Activated T-cell treated with anti-CD3 and anti-CD28 coated beads, Interleukin-2, amount 50 U/mL, for 4 hours (primary cell): Measurements from ENCODE around the gene TRIM14. TPM values are rescaled to one million over a fixed set of nuclear protein-coding genes. Genes with fewer than 3 reads are reported as not detected.

Source experiments
- ATAC-seq, 2 donors: fragments of 200-7000 bp; cut with Tn5 transposase; one replicate each; pipeline ENCODE4 v1.10.0; 2021
- DNase-seq: peaks from one replicate; pipeline ENCODE4 v3.0.0-alpha.2; 2020
- H3K27me3 Mint-ChIP-seq: one replicate; pipeline ENCODE4 v1.8.0; 2021; ENCODE audit warnings: low read depth, mixed read lengths
- H3K36me3 Mint-ChIP-seq: one replicate; pipeline ENCODE4 v1.8.0; 2022; ENCODE audit warnings: mixed read lengths; ENCODE audit not compliant: insufficient read depth
- H3K4me1 Mint-ChIP-seq: one replicate; pipeline ENCODE4 v1.8.0; 2021; ENCODE audit warnings: low read depth, mixed read lengths
- H3K4me3 Mint-ChIP-seq: one replicate; pipeline ENCODE4 v1.8.0; 2021; ENCODE audit warnings: mild to moderate bottlenecking, moderate library complexity, mixed read lengths
- H3K9me3 Mint-ChIP-seq: one replicate; pipeline ENCODE4 v1.8.0; 2021; ENCODE audit warnings: mixed read lengths
- total RNA-seq, 3 donors: library from RNA; stranded (reverse); gene quantifications; one replicate each; pipeline ENCODE4 v1.2.1, GENCODE V29; 2021

The TRIM14 gene
- total RNA-seq, 3 donors from 2014 or later: 30.4 to 40.6 (median 32.5) TPM

DNA sequence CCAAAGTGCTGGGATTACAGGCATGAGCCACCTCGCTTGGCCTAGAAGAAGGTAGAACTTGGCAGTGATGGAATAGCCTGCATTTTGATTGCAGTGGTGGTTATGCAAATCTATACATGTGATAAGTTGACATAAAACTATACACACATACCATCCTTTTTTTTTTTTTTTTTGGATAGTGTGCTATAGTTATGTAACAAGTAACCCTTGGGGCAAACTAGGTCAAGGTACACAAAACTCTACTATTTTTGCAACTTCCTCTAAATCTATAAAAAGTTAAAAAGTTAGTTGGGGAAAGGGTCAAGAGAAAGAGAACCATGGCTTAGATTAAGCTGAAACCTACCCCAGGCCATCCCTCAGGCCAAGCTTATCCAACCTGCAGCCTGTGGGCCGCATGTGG lies 11.1 kb downstream of the TRIM14 start:
- no peak for DNase-seq
- no peak overlapping the region for H3K4me3 Mint-ChIP-seq

GRCh38 chr9:98105006-98105405 lies 14.0 kb downstream of the TRIM14 start:
- no peaks in the 10 kb centered on the region for H3K9me3 Mint-ChIP-seq
- no peaks in the 10 kb centered on the region for H3K27me3 Mint-ChIP-seq
- H3K36me3 Mint-ChIP-seq: peaks cover 28% of the 10 kb centered on the region
- H3K4me1 Mint-ChIP-seq: peaks cover 89% of the 10 kb centered on the region
- ATAC-seq (no peak), DNase-seq (no peak)
- H3K4me3 Mint-ChIP-seq: no peak overlapping the region

More for the DNA sequence above, 11.1 kb downstream of the TRIM14 start:
- Mint-ChIP-seq H3K9me3 (no peaks in the 10 kb centered on the region), H3K27me3 (no peaks in the 10 kb centered on the region), H3K36me3 (peaks cover 34% of the 10 kb centered on the region), H3K4me1 (peaks cover 83% of the 10 kb centered on the region)
- ATAC-seq: no peak

GRCh38 chr9:98104445-98104881 lies 14.6 kb downstream of the TRIM14 start:
- DNase-seq (no peak), ATAC-seq (no peak)
- Mint-ChIP-seq H3K4me1 (peaks cover 89% of the 10 kb centered on the region), H3K9me3 (no peaks in the 10 kb centered on the region), H3K36me3 (peaks cover 24% of the 10 kb centered on the region), H3K27me3 (no peaks in the 10 kb centered on the region), H3K4me3 (no peak overlapping the region)

DNA sequence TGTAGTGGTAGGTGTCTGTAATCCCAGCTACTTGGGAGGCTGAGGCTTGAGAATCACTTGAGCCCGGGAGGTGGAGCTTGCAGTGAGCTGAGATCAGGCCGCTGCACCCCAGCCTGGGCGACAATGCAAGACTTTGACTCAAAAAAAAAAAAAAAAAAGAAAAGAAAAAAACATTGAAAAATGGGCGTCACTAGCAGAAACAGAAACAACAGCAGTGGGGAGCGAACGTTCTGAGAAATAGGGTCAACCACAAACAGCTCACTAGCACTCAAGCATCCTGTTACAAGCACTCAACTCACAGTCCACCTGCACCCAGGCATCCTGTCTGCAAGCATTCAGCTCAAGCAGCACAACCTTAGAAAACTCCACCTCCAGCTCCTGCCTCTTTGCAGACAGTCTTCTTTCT lies 17.2 kb downstream of the TRIM14 start:
- DNase-seq (peak; percentile 62), ATAC-seq (peak; percentile 96 to 98)
- Mint-ChIP-seq H3K27me3 (no peaks in the 10 kb centered on the region), H3K4me1 (peaks cover 88% of the 10 kb centered on the region), H3K4me3 (peak overlapping the region; percentile 53), H3K36me3 (peaks cover 25% of the 10 kb centered on the region), H3K9me3 (no peaks in the 10 kb centered on the region)

- ATAC-seq (no peak), DNase-seq (no peak)
- no peaks in the 10 kb centered on the region for H3K27me3 Mint-ChIP-seq
- peaks cover 88% of the 10 kb centered on the region for H3K4me1 Mint-ChIP-seq
- no peak overlapping the region for H3K4me3 Mint-ChIP-seq
- H3K36me3 Mint-ChIP-seq: peaks cover 29% of the 10 kb centered on the region
- H3K9me3 Mint-ChIP-seq: no peaks in the 10 kb centered on the region
These were observed 17.6 kb downstream of the TRIM14 start for GRCh38 chr9:98101416-98101815.

GRCh38 chr9:98100456-98100855 lies 18.6 kb downstream of the TRIM14 start:
- Mint-ChIP-seq H3K36me3 (peaks cover 28% of the 10 kb centered on the region), H3K4me3 (no peak overlapping the region), H3K9me3 (no peaks in the 10 kb centered on the region), H3K27me3 (no peaks in the 10 kb centered on the region), H3K4me1 (peaks cover 83% of the 10 kb centered on the region)
- DNase-seq: no peak
- no peak for ATAC-seq

GRCh38 chr9:98099898-98100297 lies 19.1 kb downstream of the TRIM14 start:
- Mint-ChIP-seq H3K9me3 (no peaks in the 10 kb centered on the region), H3K27me3 (no peaks in the 10 kb centered on the region), H3K36me3 (peaks cover 28% of the 10 kb centered on the region), H3K4me3 (peak overlapping the region; percentile 4), H3K4me1 (peaks cover 82% of the 10 kb centered on the region)
- ATAC-seq (no peak), DNase-seq (no peak)

- peak; percentile 9 to 25 for ATAC-seq
- H3K4me3 Mint-ChIP-seq: no peak overlapping the region
These were observed 19.7 kb downstream of the TRIM14 start for GRCh38 chr9:98099346-98099745.

GRCh38 chr9:98097836-98098235 lies 21.2 kb downstream of the TRIM14 start:
- peaks cover 81% of the 10 kb centered on the region for H3K4me1 Mint-ChIP-seq
- DNase-seq (peak; percentile 27), ATAC-seq (peak; percentile 32 to 34)
- H3K36me3 Mint-ChIP-seq: peaks cover 30% of the 10 kb centered on the region
- no peak overlapping the region for H3K4me3 Mint-ChIP-seq
- H3K9me3 Mint-ChIP-seq: no peaks in the 10 kb centered on the region
- H3K27me3 Mint-ChIP-seq: no peaks in the 10 kb centered on the region

More at GRCh38 chr9:98099346-98099745, 19.7 kb downstream of the TRIM14 start:
- no peak for DNase-seq
- H3K9me3 Mint-ChIP-seq: no peaks in the 10 kb centered on the region
- H3K4me1 Mint-ChIP-seq: peaks cover 82% of the 10 kb centered on the region
- H3K27me3 Mint-ChIP-seq: no peaks in the 10 kb centered on the region
- peaks cover 26% of the 10 kb centered on the region for H3K36me3 Mint-ChIP-seq

GRCh38 chr9:98096091-98096490 lies 22.9 kb downstream of the TRIM14 start:
- Mint-ChIP-seq H3K4me1 (peaks cover 72% of the 10 kb centered on the region), H3K27me3 (no peaks in the 10 kb centered on the region), H3K36me3 (peaks cover 36% of the 10 kb centered on the region), H3K9me3 (no peaks in the 10 kb centered on the region), H3K4me3 (no peak overlapping the region)
- DNase-seq (no peak), ATAC-seq (no peak)

DNA sequence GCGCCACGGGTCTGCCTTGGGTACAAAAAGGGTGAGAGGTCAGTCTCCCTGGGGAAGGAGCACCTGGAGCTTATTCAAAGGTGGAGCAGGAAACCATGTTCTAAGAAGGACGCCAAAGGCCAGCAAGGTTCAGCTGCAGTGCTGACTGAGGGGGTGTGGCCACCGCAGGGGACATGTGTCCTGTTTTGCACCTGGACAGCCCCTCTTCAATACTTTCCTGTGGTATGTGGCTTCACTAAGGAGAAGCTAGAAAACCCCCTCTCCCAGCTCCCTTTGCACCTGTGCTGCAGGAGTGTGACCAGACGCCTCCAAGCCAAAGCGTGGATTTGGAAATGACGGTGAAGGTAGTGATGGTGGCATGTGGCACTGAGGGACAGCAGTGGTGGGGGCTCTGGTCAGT lies 23.6 kb downstream of the TRIM14 start:
- no peak for DNase-seq
- Mint-ChIP-seq H3K9me3 (no peaks in the 10 kb centered on the region), H3K4me1 (peaks cover 72% of the 10 kb centered on the region), H3K4me3 (no peak overlapping the region), H3K36me3 (peaks cover 36% of the 10 kb centered on the region), H3K27me3 (no peaks in the 10 kb centered on the region)
- no peak for ATAC-seq

GRCh38 chr9:98094851-98095250 lies 24.2 kb downstream of the TRIM14 start:
- DNase-seq (no peak), ATAC-seq (no peak)
- peaks cover 70% of the 10 kb centered on the region for H3K4me1 Mint-ChIP-seq
- H3K36me3 Mint-ChIP-seq: peaks cover 40% of the 10 kb centered on the region
- H3K9me3 Mint-ChIP-seq: no peaks in the 10 kb centered on the region
- no peak overlapping the region for H3K4me3 Mint-ChIP-seq
- no peaks in the 10 kb centered on the region for H3K27me3 Mint-ChIP-seq

GRCh38 chr9:98094316-98094715 lies 24.7 kb downstream of the TRIM14 start:
- peaks cover 66% of the 10 kb centered on the region for H3K4me1 Mint-ChIP-seq
- no peaks in the 10 kb centered on the region for H3K27me3 Mint-ChIP-seq
- H3K4me3 Mint-ChIP-seq: no peak overlapping the region
- H3K9me3 Mint-ChIP-seq: no peaks in the 10 kb centered on the region
- DNase-seq: no peak
- ATAC-seq: no peak
- peaks cover 45% of the 10 kb centered on the region for H3K36me3 Mint-ChIP-seq

- H3K9me3 Mint-ChIP-seq: no peaks in the 10 kb centered on the region
- no peak for DNase-seq
- H3K4me3 Mint-ChIP-seq: no peak overlapping the region
- H3K27me3 Mint-ChIP-seq: no peaks in the 10 kb centered on the region
- H3K36me3 Mint-ChIP-seq: peaks cover 44% of the 10 kb centered on the region
- peak in 1 of 2 donors; percentile 61 for ATAC-seq
- H3K4me1 Mint-ChIP-seq: peaks cover 51% of the 10 kb centered on the region
These were observed 26.4 kb downstream of the TRIM14 start for GRCh38 chr9:98092613-98092931.

DNA sequence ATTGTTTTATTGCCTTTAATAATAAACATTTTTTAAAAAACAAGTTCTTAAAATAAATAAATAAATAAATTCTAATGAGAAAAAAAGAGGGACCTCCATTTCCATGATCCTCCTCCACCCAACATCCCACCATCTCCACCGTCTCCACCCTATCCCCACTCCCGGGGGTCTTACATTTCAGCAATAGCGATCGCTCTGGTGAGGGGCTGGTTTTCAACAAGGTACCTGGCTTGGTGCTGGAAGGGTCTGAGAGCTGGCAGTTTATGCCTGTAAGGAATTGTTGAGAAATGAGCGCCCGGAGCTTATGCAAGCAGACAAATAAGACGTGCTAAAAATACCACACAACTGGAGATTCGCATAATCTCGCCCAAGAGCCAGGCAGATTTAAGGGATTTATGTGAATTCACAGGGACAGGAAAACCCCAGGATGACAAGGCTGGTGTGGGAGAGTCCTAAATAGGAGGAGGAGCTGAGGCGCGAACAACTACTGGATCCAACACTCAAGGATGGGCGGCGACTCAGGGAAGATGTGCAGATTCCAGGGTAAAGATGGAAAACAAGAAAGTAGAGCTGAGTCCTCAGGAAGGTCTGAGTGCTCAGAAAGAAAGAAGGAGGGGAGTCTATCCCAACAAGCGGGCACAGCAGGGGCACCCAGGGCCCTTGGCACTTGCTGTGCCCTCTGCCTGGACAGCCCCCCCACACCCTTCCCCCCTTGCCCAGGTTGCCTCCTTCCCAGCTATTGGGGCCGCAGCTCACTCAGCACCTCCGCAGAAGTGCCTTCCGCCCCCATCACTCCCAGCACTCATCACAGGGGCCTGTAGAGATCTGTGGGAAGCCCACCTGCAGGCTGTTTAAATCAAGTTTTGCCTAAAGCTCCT lies 27.0 kb downstream of the TRIM14 start:
- Mint-ChIP-seq H3K4me3 (no peak overlapping the region), H3K9me3 (no peaks in the 10 kb centered on the region), H3K27me3 (no peaks in the 10 kb centered on the region), H3K36me3 (peaks cover 40% of the 10 kb centered on the region), H3K4me1 (peaks cover 45% of the 10 kb centered on the region)
- ATAC-seq (no peak), DNase-seq (no peak)
